ENCODE measurements around the gene ADAMTS2.

ADAMTS2 gene

GRCh38 chr5:179132586-179133355, 212.5 kb downstream of the ADAMTS2 start:
- no peak for DNase-seq

GRCh38 chr5:179131886-179132585, 213.2 kb downstream of the ADAMTS2 start:
- DNase-seq: no peak

GRCh38 chr5:179131321-179131835, 213.9 kb downstream of the ADAMTS2 start:
- DNase-seq: no peak

- no peak for DNase-seq
Observed at GRCh38 chr5:179130101-179130681, 215.1 kb downstream of the ADAMTS2 start.

- DNase-seq: no peak
Observed at GRCh38 chr5:179129607-179130071, 215.6 kb downstream of the ADAMTS2 start.

- no peak for DNase-seq
Observed at GRCh38 chr5:179128976-179129375, 216.3 kb downstream of the ADAMTS2 start.

GRCh38 chr5:179128041-179128365, 217.3 kb downstream of the ADAMTS2 start:
- DNase-seq: no peak

- peak; percentile 9 for DNase-seq
Observed at GRCh38 chr5:179127136-179128040, 217.9 kb downstream of the ADAMTS2 start.

GRCh38 chr5:179126506-179126991, 218.7 kb downstream of the ADAMTS2 start:
- no peak for DNase-seq

GRCh38 chr5:179125789-179126505, 219.3 kb downstream of the ADAMTS2 start:
- peak; percentile 8 for DNase-seq

- DNase-seq: peak; percentile 11
Observed at GRCh38 chr5:179124853-179125788, 220.1 kb downstream of the ADAMTS2 start.

GRCh38 chr5:179124273-179124852, 220.9 kb downstream of the ADAMTS2 start:
- peak; percentile 12 for DNase-seq

- no peak for DNase-seq
Observed at GRCh38 chr5:179123491-179124272, 221.6 kb downstream of the ADAMTS2 start.

GRCh38 chr5:179123109-179123426, 222.2 kb downstream of the ADAMTS2 start:
- no peak for DNase-seq

- DNase-seq: peak; percentile 7
Observed at GRCh38 chr5:179122411-179123108, 222.7 kb downstream of the ADAMTS2 start.

- DNase-seq: no peak
Observed at GRCh38 chr5:179121667-179122111, 223.6 kb downstream of the ADAMTS2 start.

GRCh38 chr5:179120951-179121666, 224.2 kb downstream of the ADAMTS2 start:
- DNase-seq: peak; percentile 11

- DNase-seq: peak; percentile 1
Observed at GRCh38 chr5:179120421-179120861, 224.8 kb downstream of the ADAMTS2 start.
